ENCODE data around the gene SLC35F3.

- TF ChIP-seq MEF2A (IDR thresholded peaks at IDR 0.05; ENCODE audit: borderline replicate concordance, low read depth) = no peak
- TF ChIP-seq CTCF (IDR thresholded peaks at IDR 0.05) = no peak
- TF ChIP-seq YY1 (IDR thresholded peaks at IDR 0.05; ENCODE audit: low read depth) = no peak
- no peak for TF ChIP-seq MAX (IDR thresholded peaks at IDR 0.05; ENCODE audit: low read depth)
- TF ChIP-seq EZH2phosphoT487 (IDR thresholded peaks at IDR 0.05; ENCODE audit: borderline replicate concordance, low read depth) = no peak
- TF ChIP-seq RAD21 (IDR thresholded peaks at IDR 0.05; ENCODE audit: low read length) = no peak
These were observed 15.3 kb downstream of the SLC35F3 start for GRCh38 chr1:233919786-233920185.

Data from SK-N-SH (cell line).